H9 (cell line): ENCODE measurements around the gene RCOR3. TPM values are rescaled to one million over a fixed set of nuclear protein-coding genes. Genes with fewer than 3 reads are reported as not detected.

Experiments
- DNase-seq: peaks from one replicate; pipeline ENCODE4 v3.0.0-alpha.2; 2017
- H2AFZ ChIP-seq: one replicate; pipeline ENCODE4 v1.6.1; 2013; ENCODE audit warnings: mild to moderate bottlenecking, low read length, control low read depth, moderate library complexity
- H2AK5ac ChIP-seq: 2 replicates; pipeline ENCODE4 v1.6.1; 2013; ENCODE audit warnings: low read length, control low read depth, mixed read lengths; ENCODE audit not compliant: insufficient read length
- H2BK120ac ChIP-seq: one replicate; pipeline ENCODE4 v1.6.1; 2013; ENCODE audit warnings: low read depth, mild to moderate bottlenecking, low read length, control low read depth, inconsistent platforms; ENCODE audit not compliant: poor library complexity, severe bottlenecking
- H2BK12ac ChIP-seq: 2 replicates; pipeline ENCODE4 v1.6.1; 2013; ENCODE audit warnings: low read length, control low read depth, mixed read lengths, low read depth; ENCODE audit not compliant: insufficient read length
- H2BK15ac ChIP-seq: 2 replicates; pipeline ENCODE4 v1.6.1; 2013; ENCODE audit warnings: low read depth, low read length, control low read depth
- H2BK20ac ChIP-seq: one replicate; pipeline ENCODE4 v1.6.1; 2013; ENCODE audit warnings: low read depth, mild to moderate bottlenecking, low read length, control low read depth, inconsistent platforms; ENCODE audit not compliant: poor library complexity, severe bottlenecking
- H2BK5ac ChIP-seq: 2 replicates; pipeline ENCODE4 v1.6.1; 2013; ENCODE audit warnings: low read length, control low read depth, mixed read lengths; ENCODE audit not compliant: insufficient read length
- H3K14ac ChIP-seq: 2 replicates; pipeline ENCODE4 v1.6.1; 2013; ENCODE audit warnings: low read length, control low read depth; ENCODE audit not compliant: insufficient read depth
- H3K18ac ChIP-seq: 2 replicates; pipeline ENCODE4 v1.6.1; 2013; ENCODE audit warnings: low read depth, mild to moderate bottlenecking, mixed read lengths, low read length, control low read depth; ENCODE audit not compliant: insufficient read length
- H3K23ac ChIP-seq: 2 replicates; pipeline ENCODE4 v1.6.1; 2013; ENCODE audit warnings: low read length, control low read depth, mixed read lengths, low read depth; ENCODE audit not compliant: insufficient read length
- H3K23me2 ChIP-seq: 2 replicates; pipeline ENCODE4 v1.6.1; 2013; ENCODE audit warnings: low read depth, mild to moderate bottlenecking, mixed read lengths, low read length, control low read depth; ENCODE audit not compliant: insufficient read length, poor library complexity, severe bottlenecking
- H3K27ac ChIP-seq: 2 replicates; pipeline ENCODE4 v1.5.1; 2013; ENCODE audit warnings: low read length, control low read depth, mixed read lengths, low read depth; ENCODE audit not compliant: insufficient read length
- H3K27me3 ChIP-seq: 2 replicates; pipeline ENCODE4 v1.6.1; 2013; ENCODE audit warnings: low read length, control low read depth, inconsistent platforms; ENCODE audit not compliant: insufficient read depth
- H3K4ac ChIP-seq: 2 replicates; pipeline ENCODE4 v1.6.1; 2013; ENCODE audit warnings: low read depth, mild to moderate bottlenecking, control low read depth, inconsistent platforms, low read length, moderate library complexity
- H3K4me1 ChIP-seq: 2 replicates; pipeline ENCODE4 v1.6.1; 2013; ENCODE audit warnings: low read length, control low read depth, inconsistent platforms; ENCODE audit not compliant: insufficient read depth
- H3K4me2 ChIP-seq: 2 replicates; pipeline ENCODE4 v1.6.1; 2013; ENCODE audit warnings: low read length, control low read depth, mixed read lengths; ENCODE audit not compliant: insufficient read length, insufficient read depth
- H3K56ac ChIP-seq: 2 replicates; pipeline ENCODE4 v1.6.1; 2013; ENCODE audit warnings: low read depth, mild to moderate bottlenecking, mixed read lengths, low read length, control low read depth; ENCODE audit not compliant: insufficient read length
- H3K79me1 ChIP-seq: 2 replicates; pipeline ENCODE4 v1.6.1; 2013; ENCODE audit warnings: low read depth, mild to moderate bottlenecking, moderate library complexity, low read length, control low read depth, inconsistent platforms; ENCODE audit not compliant: insufficient read depth, poor library complexity, severe bottlenecking
- H3K79me2 ChIP-seq: 2 replicates; pipeline ENCODE4 v1.6.1; 2013; ENCODE audit warnings: low read length, control low read depth, inconsistent platforms; ENCODE audit not compliant: insufficient read depth
- H3K9ac ChIP-seq: 2 replicates; pipeline ENCODE4 v1.6.1; 2013; ENCODE audit warnings: low read length, control low read depth, mixed read lengths; ENCODE audit not compliant: insufficient read length; ENCODE audit errors: extremely low read depth
- H3K9me3 ChIP-seq: one replicate; pipeline ENCODE4 v1.6.1; 2013; ENCODE audit warnings: low read depth, low read length, inconsistent platforms; ENCODE audit not compliant: control insufficient read depth
- H3T11ph ChIP-seq: one replicate; pipeline ENCODE4 v1.6.1; 2013; ENCODE audit warnings: mild to moderate bottlenecking, low read length, control low read depth, inconsistent platforms
- H4K20me1 ChIP-seq: one replicate; pipeline ENCODE4 v1.6.1; 2013; ENCODE audit not compliant: control insufficient read depth, insufficient read length, insufficient read depth
- H4K5ac ChIP-seq: 2 replicates; pipeline ENCODE4 v1.6.1; 2013; ENCODE audit warnings: low read depth, mild to moderate bottlenecking, mixed read lengths, low read length, control low read depth; ENCODE audit not compliant: insufficient read length
- H4K8ac ChIP-seq: replicated peaks from 2 replicates; pipeline ENCODE4 v1.6.1; 2013; ENCODE audit warnings: low read length, control low read depth, mixed read lengths, low read depth; ENCODE audit not compliant: insufficient read length
- H4K91ac ChIP-seq: 2 replicates; pipeline ENCODE4 v1.6.1; 2013; ENCODE audit warnings: low read depth, mild to moderate bottlenecking, moderate library complexity, mixed read lengths, low read length, control low read depth; ENCODE audit not compliant: insufficient read length
- H3K27ac Mint-ChIP-seq, 3 experiments: 2 replicates in 2 of 3; 3 replicates in 1 of 3; pipeline ENCODE4 v1.8.0; 2020 to 2021; ENCODE audit warnings: mixed read lengths in 3 of 3, mild to moderate bottlenecking in 1 of 3, moderate library complexity in 1 of 3
- H3K27me3 Mint-ChIP-seq: 2 replicates; pipeline ENCODE4 v1.8.0; 2021; ENCODE audit warnings: low read depth, mild to moderate bottlenecking, moderate library complexity, mixed read lengths
- H3K36me3 Mint-ChIP-seq, 3 experiments: 2 replicates in 2 of 3; 3 replicates in 1 of 3; pipeline ENCODE4 v1.8.0; 2020 to 2021; ENCODE audit warnings: low read depth in 3 of 3, mixed read lengths in 3 of 3; ENCODE audit not compliant: insufficient read depth in 1 of 3
- H3K4me1 Mint-ChIP-seq, 2 experiments: 2 replicates each; pipeline ENCODE4 v1.8.0; 2020; ENCODE audit warnings: mixed read lengths in 2 of 2
- H3K4me3 Mint-ChIP-seq, 2 experiments: 2 replicates in 1 of 2; 3 replicates in 1 of 2; pipeline ENCODE4 v1.8.0; 2020 to 2021; ENCODE audit warnings: mild to moderate bottlenecking in 2 of 2, mixed read lengths in 2 of 2, moderate library complexity in 1 of 2
- H3K9me3 Mint-ChIP-seq, 2 experiments: 2 replicates in 1 of 2; 3 replicates in 1 of 2; pipeline ENCODE4 v1.8.0; 2020; ENCODE audit warnings: mild to moderate bottlenecking in 2 of 2, mixed read lengths in 2 of 2, moderate library complexity in 1 of 2
- CTCF ChIP-seq: fragments of 200-600 bp; sonication (generic); conservative IDR thresholded peaks from 3 replicates; pipeline ENCODE4 v1.8.0; 2021; ENCODE audit warnings: antibody characterized with exemption, mild to moderate bottlenecking
- WGBS: extraction: QIAGEN DNeasy Blood & Tissue Kit; methylation state at CpG from one replicate; pipeline ENCODE4 v1.1.7; 2013; ENCODE audit warnings: missing lambda C conversion rate, low lambda C conversion rate, mixed read lengths; ENCODE audit not compliant: insufficient read length; ENCODE audit errors: extremely low coverage; 5-methylcytosine and 5-hydroxymethylcytosine counted together
- long read RNA-seq: library from polyadenylated mRNA; unstranded; transcript quantifications from one replicate; pipeline ENCODE4 v2.0.0, GENCODE V29; 2020
- total RNA-seq: library from RNA; stranded (reverse); gene quantifications from 2 replicates; pipeline ENCODE4 v1.2.1, GENCODE V29; 2021

The RCOR3 gene
- total RNA-seq, result 37.2 and 37.6 TPM in 2 replicates
- long read RNA-seq, full-length matches to known transcripts, result 69 of 118 reads
- long read RNA-seq, partial matches to known transcripts, result 8 of 118 reads
- long read RNA-seq, other reads (novel, unspliced or antisense), result 41 of 118 reads

- Histone ChIP-seq H3K27ac (peak within 1 kb of the TSS; percentile 90), H3K4me2 (peak within 1 kb of the TSS; percentile 95), H3K18ac (peak within 1 kb of the TSS; percentile 99), H2BK20ac (peak within 1 kb of the TSS; percentile 93), H4K20me1 (no peaks in the 10 kb centered on the region), H3K27me3 (no peaks in the 10 kb centered on the region), H2AK5ac (no peak within 1 kb of the TSS), H3K14ac (peak within 1 kb of the TSS; percentile 99), H2BK120ac (peak within 1 kb of the TSS; percentile 98), H2BK12ac (peak within 1 kb of the TSS; percentile 98), H2AFZ (no peak within 1 kb of the TSS), H3K56ac (peak within 1 kb of the TSS; percentile 69), H3K79me1 (no peaks in the 10 kb centered on the region), H3K79me2 (no peaks in the 10 kb centered on the region), H3T11ph (peak within 1 kb of the TSS; percentile 80), H3K4me1 (peaks cover 4% of the 10 kb centered on the region; the same call in 1 of the 2 replicates), H3K9me3 (no peaks in the 10 kb centered on the region), H4K91ac (peak within 1 kb of the TSS; percentile 16), H2BK5ac (peak within 1 kb of the TSS; percentile 99), H3K23me2 (peaks cover 21% of the 10 kb centered on the region), H2BK15ac (no peak within 1 kb of the TSS), H3K9ac (peak within 1 kb of the TSS; percentile 98), H3K4ac (peak within 1 kb of the TSS; percentile 16; the same call in 1 of the 2 replicates), H4K5ac (peak within 1 kb of the TSS; percentile 98), H3K23ac (no peak within 1 kb of the TSS), H4K8ac (no peak within 1 kb of the TSS)
- peak; percentile 95 for DNase-seq
- peak within 1 kb of the TSS; percentile 86 to 89 for H3K4me3 Mint-ChIP-seq
- H3K4me1 Mint-ChIP-seq, result peaks cover 22 to 23% of the 10 kb centered on the region in 2 experiments
- peak within 1 kb of the TSS; percentile 96 to 98 (median 98) for H3K27ac Mint-ChIP-seq
- no CpG with 5 or more reads among the region's 97 CpGs for WGBS
- TF ChIP-seq CTCF, result peak; percentile 89
- H3K36me3 Mint-ChIP-seq, result peaks cover 3 to 15% (median 14%) of the 10 kb centered on the region in 3 experiments
- no peaks in the 10 kb centered on the region for H3K27me3 Mint-ChIP-seq
- no peaks in the 10 kb centered on the region for H3K9me3 Mint-ChIP-seq
Measured at GRCh38 chr1:211258756-211259637, at the start of gene RCOR3. TSS of gene RCOR3 (plus strand) at chr1:211259366. CDS start at chr1:211259561, 195 bp downstream.
